Activated CD4-positive, alpha-beta T cell treated with anti-CD3 and anti-CD28 coated beads, Interleukin-2, Interleukin-6, amounts not matched to agents 100 ng/mL and 50 ng/mL, durations not matched to agents 16 hours and 8 hours (primary cell): ENCODE data around the gene TRIO.
"Not testable (repeated sequence)": the region's sequence is repeated elsewhere in the genome, so short reads cannot be mapped to it uniquely, and the experiment has no call there.

Experiments used
- DNase-seq: peaks from one replicate; pipeline ENCODE4 v3.0.0-alpha.2; 2020

TRIO gene

DNA sequence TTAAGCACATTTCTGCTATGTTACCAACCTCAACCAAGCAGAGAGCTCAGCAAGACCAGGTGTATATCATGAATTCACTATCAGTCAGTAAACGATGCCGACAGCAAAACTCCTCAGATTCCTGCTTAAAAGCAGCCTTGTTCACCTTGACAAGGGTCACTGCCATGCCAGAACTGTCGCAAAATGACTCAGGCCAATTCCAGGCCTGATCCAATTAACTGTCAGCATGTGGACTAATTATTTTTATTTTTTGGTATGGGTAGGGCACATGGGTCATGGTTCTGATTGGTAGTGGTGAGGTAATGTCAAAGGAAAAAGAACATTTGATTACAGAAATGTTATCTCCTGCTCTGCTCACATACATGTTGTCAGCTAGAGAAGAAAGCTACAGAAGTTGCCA lies 224.2 kb downstream of the TRIO start:
- no peak for DNase-seq

DNA sequence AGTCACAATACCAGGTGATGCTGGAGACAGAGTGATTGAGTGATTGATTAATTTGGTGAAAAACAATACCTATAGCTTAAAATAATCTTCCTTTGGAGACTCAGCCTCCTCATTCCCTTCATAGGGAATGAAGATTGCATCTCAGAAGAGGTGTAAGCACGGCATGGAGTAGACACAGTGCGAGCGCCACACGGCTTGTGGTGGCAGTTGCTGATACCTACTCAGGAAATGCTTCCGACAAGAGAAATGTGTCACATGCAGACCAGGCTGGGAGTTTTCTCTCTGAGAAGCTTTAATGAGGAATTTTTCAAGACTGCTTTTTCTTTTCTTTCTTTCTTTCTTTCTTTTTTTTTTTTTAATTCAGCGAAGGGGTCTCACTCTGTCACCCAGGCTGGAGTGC lies 226.6 kb downstream of the TRIO start:
- DNase-seq, result no peak

DNA sequence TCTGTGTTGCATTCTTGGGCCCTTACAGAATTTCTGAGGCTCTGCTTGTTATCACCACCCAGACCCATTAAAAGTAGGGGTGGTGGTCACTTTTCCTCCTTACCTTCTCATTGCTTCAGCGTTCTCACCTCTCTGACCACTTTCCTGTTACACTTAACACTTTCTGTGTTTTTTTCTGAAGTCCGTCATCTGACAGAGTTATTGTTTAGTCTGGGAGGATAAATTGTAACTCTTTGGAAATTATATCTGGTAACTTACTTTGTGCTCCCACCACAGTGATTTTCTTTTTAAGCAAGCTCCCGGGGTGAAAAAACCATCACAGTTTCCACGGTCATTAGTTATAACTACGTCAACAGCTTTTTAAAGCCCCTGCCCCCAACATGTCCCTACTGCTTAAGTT lies 227.2 kb downstream of the TRIO start:
- DNase-seq, result no peak

DNA sequence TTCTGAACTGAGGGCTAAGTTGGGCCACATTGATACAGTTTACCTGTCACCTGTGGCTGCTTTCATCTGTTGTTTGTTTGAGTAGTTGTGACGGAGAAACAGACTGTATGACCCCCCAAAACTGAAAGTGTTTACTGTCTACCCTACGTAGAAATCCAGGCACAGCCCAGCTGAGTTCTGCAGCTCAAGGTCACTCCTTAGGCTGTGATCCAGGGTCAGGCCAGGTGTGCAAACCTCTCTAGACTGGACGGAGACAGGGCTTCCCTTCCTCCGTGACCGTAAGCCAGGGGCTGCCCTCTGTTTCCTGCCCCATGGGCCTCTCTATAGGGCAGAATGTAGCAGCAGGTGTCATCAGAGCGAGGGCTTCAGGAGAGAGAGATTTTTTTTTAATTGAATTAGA lies 230.5 kb downstream of the TRIO start:
- no peak for DNase-seq

DNA sequence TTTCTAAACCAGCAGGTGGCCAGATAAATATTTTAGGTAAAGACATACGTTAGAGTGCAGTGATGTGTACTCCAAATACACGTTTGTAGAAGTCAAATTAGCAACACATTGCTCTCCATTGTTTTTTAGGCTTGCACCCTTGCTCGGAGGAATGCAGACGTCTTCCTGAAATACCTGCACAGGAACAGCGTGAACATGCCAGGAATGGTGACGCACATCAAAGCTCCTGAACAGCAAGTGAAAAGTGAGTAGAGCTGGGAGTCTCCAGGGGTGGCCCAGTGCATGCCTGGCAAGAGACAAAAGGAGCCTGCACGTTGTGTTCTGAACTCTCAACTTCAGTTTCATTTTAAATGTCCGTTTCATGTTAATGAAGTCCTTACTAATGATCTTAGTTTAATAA lies 231.0 kb downstream of the TRIO start:
- no peak for DNase-seq

DNA sequence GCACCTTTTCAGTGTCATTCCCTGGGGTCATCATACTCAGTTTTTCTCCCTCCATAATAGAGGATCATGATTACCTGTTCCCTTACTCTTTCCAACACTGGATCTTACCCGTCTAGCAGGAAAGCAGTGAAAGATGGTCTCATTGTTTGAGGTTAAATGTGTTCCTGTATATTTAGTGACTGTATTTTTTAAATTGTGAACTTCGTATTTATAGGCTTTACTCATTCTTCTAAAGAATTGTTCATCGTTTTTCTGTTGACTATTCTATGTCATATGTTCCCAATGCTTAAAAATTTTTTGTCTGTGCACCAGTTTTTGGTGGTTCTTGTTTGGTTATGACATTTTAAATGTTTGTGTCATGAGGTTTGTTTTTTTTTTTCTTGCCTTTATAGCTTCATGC lies 233.6 kb downstream of the TRIO start:
- DNase-seq, result no peak

DNA sequence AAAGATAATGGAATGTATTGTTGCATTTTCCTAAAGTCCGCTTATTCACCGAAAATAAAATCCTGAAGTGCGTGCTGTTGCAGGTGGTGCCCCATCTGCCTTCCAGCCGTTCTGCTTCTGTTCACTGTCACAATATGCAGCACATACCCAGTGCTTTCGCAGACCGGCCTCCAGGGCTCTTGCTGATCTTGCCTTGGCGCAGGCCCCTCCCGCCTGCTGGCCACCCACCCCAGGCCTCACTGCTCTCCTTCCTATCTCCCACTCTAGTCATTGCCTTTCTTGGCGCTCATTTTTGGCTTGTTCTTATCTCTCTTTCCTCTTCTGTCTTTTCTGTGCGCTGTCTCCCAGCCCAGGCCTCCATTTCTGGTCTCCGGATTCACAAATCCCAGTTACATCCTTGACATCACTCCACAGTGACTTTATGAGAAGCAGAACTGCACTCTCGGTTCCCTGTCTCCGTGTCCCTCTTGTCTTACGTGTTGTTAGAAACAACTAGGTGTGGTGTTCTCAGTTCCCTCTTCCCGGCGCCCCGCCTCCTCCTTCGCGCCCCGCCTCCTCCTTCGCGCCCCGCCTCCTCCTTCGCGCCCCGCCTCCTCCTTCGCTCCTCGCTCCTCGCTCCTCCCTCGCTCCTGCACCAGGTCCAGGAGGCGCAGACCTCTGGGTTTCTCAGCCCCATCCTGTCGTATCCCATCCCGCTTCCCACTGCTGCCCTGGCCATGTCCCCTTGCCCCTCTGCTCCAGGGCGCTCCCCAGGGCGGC lies 236.8 kb downstream of the TRIO start:
- DNase-seq, result no peak

DNA sequence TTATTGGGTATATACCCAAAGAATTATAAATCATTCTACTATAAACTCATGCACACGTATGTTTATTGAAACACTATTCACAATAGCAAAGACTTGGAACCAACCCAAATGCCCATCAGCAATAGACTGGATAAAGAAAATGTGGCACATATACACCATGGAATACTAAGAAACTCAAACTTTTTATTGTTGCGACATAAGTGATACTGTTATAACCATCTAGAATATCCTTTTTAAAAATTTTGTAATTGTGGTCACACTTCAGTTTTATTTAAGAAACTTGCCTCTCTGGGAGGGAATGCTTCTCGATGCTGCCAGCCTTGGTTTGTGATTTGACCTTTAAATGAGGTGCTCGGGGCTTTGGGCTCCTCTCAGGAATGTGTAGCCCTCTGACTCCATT lies 237.6 kb downstream of the TRIO start:
- DNase-seq, result no peak

DNA sequence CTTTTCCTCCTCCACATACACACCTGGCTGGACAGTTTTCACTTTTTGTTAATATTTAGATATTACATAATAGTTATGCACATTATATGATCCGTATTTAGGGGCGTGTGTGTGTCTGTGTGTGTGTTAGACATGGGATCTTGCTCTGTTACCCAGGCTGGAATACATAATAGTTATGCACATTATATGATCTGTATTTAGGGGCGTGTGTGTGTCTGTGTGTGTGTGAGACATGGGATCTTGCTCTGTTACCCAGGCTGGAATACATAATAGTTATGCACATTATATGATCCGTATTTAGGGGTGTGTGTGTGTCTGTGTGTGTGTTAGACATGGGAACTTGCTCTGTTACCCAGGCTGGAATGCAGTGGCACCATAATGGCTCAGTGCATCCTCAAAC lies 239.5 kb downstream of the TRIO start:
- DNase-seq, result no peak

DNA sequence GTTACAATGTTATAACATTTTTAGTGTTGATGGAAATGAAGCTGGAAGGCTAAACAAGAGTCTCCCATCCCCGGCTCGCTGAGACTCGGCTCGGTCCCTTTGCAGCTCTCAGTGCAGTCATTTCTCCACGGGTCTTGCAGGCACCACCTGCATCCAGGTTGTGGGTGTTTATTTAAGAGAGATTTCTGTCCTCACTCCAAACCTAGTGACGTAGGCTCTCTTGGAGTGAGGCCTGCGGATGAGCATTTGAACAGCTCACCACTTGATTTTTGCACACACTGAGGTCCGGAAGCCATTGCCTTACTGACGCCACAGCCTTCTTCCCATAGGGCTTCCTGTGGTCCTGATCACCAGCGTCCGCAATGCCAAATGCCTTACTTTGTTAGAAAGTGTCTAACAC lies 240.8 kb downstream of the TRIO start:
- DNase-seq, result no peak

DNA sequence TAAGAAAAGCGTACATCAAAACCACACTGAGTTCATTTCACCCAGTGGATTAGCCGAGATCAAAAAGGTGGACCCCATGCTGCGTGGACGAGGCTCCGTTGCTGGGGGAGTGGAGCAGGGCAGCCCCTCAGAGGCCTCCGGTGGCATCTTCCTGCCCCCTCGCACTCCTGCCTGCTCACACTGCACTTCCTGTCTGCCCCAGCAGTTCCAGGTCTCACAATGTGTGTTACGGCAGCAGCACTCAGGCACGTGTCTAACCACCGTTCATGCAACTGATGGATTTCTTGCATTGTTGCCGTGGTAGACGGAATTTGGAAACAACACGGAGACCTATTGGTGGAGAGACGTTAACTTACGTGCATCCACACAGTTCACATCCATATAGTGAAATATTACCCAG lies 241.9 kb downstream of the TRIO start:
- no peak for DNase-seq

DNA sequence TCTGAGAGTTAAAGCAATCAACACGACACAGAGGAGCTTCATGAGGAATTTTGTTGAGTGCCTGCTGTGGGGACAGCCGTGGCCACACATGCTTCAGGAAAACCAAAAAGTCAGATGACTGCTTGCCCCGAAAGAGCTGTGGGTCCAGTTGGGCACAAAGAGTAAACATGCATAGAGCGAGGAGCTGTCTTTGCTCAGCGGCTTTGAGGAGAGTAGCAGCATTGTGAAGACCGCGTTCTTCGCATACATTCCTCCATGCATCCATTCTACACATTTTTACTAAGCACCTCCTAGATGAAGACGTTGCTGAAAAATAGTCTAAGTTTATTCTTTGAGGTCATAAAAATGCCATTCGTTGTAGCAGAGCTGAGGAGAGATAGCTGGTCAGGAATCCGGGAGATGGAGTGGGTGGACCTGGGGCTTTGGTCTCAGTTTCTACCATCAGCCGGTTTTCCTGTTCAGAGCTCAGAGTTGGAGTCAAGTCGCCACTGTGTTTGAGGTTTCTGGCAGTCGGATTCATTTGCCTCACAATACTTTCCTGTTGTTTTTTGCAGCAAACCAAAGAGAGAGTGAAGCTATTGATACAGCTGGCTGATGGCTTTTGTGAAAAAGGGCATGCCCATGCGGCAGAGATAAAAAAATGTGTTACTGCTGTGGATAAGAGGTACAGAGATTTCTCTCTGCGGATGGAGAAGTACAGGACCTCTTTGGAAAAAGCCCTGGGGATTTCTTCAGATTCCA lies 243.9 kb downstream of the TRIO start:
- DNase-seq, result no peak

DNA sequence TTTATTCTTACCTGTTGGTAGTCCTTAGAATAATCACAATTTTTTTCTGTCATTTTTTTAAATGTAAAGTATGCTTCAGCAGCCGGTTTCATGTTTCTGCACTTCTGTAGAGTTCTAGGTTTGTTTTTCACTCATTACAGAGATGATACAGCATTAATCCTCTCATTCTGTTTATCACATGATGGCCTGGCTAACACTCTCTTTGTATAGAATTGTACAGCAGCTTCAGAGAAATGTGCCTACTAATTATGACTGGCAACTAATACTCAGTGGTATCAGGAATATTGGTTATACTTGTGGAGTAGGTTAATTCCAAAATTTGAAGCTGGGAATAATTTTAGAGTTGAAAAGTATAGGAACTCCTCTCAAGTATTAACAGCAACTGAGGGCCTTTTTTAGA lies 245.6 kb downstream of the TRIO start:
- DNase-seq, result no peak

DNA sequence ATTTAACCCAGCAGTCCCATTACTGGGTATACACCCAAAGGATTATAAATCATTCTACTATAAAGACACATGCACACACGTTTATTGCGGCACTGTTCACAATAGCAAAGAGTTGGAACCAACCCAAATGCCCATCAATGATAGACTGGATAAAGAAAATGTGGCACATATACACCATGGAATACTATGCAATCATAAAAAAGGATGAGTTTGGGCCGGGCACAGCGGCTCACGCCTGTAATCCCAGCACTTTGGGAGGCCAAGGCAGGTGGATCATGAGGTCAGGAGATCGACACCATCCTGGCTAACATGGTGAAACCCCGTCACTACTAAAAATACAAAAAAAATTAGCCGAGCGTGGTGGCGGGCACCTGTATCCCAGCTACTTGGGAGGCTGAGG lies 249.4 kb downstream of the TRIO start:
- DNase-seq, result not testable (repeated sequence)

DNA sequence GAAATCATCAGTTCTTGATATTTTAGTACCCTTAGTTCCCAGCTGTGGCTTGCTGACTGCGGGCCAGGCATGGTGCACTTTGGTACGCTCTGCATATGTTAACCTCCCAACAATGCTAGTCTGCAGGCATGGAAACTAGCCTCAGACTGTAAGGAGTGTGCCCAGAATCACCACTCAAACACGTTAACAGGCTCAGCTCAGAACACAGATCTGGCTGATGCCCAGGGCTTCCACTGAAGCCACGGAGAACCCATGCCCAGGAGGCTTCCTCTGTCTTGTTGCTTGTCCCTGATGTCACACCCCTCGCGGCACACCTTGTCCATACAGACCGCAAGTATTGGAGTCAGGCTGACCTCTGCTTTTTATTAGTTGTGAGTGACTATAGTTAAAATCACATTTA lies 251.2 kb downstream of the TRIO start:
- no peak for DNase-seq

DNA sequence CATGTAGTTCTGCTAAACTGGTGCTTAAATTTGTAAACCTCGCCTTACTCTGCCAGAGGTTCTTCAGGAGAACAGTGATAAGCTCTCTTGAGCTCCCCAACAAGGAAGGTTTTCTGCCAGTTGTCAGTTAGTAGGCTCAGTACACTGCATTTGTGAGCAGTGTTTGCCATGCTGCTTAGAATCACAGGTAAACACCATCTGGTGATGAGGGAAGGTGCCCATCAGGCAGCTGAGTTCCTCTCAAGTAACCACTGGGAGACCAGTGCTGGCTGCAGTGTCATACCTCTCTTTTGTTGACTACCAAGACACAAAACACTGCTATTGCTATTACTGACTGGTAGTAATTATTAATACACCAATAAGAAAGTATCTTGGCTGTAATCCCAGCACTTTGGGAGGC lies 252.3 kb downstream of the TRIO start:
- no peak for DNase-seq

DNA sequence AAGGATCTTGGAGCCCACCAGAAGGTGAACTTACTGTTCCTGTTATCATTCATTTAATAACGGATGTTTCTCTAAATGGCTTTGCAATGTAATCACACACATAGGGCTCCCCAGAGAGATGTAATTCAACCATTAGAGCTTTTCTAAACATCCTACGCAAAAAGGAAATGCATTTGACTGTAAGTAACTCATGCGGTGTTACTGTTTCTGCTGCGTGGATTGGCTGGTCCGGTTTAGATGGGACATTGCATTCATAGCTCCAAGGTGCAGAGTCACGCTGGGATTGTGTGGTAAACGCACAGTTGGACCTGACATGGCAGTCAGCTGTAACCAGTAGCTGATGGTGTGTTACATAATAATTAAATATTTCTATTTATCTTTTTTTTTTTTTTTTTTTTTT lies 252.9 kb downstream of the TRIO start:
- no peak for DNase-seq

DNA sequence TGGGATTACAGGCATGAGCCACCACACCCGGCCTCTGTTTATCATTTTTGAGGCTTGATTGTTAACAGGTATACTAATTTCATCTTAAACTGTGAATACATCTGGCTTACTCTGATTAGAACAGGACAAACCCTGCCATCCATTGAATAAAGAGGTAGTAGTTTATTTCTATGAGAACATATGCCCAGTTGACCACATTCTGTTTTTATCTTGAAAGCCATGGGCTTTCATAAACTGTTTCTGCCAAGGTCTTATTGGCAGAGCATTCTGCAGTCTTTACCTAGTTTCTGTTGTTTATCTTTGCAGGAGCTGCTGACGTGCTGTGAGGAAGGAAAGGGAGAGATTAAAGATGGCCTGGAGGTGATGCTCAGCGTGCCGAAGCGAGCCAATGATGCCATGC lies 253.6 kb downstream of the TRIO start:
- DNase-seq, result no peak

DNA sequence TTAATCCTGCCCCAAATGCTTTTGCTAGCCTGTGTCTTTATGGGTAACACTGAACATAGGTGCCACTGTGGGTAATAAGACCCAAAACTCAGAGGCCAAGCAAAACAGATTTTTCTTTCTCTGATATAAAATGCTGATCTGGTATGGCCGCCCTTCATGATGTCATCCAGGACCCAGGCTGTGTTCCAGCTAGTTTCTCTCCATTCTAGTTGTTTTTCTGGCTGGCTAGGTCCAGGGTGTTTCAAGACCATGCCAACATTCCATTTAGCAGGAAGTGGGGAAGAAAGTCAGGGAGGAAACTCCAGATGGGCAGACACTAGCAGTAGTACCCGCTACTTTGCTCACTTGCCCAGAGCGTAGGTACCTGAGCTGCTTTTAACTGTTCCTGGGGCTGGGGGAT lies 254.6 kb downstream of the TRIO start:
- no peak for DNase-seq

DNA sequence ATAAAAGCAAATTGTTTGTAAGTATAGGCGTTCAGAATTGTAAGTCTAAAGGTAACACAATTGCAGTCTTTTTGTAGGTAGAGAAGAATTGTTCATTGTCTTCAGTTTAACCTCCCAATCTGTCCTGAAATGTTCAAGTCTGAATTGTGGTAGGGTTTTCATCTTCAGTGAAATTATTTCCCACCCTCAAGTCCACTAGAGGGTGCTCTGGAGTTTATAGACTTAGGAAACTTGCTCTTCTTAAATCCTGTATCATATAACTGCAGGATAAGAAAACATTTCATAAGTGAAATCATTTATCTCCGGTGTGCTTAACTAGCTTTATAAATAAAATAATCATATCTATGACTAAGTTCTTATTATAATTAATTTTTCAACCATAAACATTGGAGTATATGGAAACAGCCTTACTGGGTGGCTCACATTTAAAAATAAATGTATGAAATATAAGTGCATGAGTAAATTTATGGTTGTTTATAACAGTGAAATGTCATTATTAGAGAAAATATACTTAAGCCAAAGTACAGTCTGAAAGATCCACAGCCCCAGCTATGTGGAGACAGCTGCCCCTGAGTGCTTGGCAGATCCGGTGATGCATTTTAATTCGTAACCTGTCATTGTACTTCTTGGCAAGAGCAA lies 256.0 kb downstream of the TRIO start:
- peak; percentile 64 for DNase-seq

DNA sequence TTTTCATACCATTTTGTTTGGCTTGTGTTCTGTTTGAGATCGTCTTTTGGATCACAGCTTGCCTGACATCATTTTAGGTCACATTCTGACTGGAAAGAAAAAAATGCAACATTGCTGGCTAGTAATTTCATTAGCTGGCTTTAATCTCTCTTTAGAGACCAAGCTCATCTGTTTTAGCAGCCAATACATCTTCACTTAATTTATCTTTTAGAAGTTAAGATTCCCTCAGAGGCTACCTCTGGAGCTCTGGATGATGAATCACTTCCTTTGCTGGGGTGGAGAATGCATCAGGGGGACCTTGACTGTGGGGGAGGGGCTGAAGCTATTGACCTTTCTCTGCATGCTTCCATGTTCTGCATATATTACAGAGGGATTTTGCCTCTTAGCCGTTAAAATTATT lies 256.9 kb downstream of the TRIO start:
- no peak for DNase-seq

DNA sequence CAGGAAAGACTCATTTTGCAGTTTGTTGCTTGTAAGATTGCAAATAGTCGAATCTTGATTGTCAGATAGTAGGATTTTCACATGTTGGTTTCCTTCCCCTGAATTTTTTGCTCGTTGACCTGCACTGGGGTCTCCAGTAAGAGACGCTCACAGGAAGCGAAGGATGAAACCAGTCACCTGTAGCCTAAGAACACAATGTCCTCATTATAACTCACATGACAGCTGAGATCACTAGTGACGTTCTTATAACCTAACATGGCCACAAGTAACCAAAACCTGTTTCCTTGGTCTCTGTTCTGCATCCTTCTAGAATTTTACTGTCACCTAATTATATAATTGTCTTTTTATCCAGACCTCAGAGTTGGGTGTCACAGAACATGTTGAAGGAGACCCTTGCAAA lies 257.5 kb downstream of the TRIO start:
- DNase-seq, result no peak

DNA sequence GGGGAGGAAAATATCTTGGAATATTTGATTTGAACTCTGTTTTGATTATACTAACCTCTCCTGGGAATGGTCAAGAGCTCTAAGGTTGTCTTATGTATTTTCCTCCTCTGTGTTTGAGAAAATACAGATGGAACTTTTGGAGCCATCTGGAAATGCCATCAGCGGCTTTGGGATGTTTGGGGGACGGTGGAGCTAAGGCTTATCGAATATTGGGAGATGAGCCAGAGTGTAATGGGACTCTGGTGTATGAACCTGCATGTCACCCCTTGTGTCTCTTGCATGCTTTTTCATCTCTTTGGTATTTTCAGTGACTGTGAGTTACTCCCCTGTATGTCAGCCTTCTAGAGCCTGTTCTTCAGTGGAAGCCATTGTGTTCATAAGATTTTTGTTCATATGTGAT lies 258.5 kb downstream of the TRIO start:
- DNase-seq, result no peak

DNA sequence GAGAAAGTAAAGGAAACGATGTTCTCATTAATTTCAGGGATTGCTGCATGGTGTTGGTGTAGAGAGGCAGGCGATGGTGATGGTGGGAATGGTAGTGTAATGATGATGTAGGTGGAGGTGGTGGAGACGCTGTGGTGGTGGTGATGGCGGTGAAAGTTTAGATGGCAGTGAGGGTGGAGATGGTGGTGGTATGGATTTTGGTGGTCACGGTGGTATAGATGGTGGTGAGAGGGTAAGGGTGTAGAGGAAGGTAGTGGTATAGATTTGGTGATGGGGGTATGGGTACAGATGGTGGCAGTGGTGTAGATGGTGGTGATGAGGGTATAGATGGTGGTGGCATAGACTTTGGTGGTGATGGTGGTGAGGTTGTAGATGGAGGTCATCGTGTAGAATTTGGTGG lies 259.3 kb downstream of the TRIO start:
- DNase-seq, result no peak
